Measurements from ENCODE around the gene EIF4G1. TPM values are rescaled to one million over a fixed set of nuclear protein-coding genes. Genes with fewer than 3 reads are reported as not detected.

EIF4G1 gene
- total RNA-seq, 1 experiment from 2014 or later = 496 TPM

GRCh38 chr3:184352897-184353545, 38.6 kb downstream of the EIF4G1 start:
- intact Hi-C loops (cut with micrococcal nuclease) = no loop called here
- TF ChIP-seq CEBPB (IDR thresholded peaks at IDR 0.05; ENCODE audit: low read depth) (no peak), RAD21 (IDR thresholded peaks at IDR 0.05; ENCODE audit: low read depth) (no peak)
- TF ChIP-seq, protein P1, sequence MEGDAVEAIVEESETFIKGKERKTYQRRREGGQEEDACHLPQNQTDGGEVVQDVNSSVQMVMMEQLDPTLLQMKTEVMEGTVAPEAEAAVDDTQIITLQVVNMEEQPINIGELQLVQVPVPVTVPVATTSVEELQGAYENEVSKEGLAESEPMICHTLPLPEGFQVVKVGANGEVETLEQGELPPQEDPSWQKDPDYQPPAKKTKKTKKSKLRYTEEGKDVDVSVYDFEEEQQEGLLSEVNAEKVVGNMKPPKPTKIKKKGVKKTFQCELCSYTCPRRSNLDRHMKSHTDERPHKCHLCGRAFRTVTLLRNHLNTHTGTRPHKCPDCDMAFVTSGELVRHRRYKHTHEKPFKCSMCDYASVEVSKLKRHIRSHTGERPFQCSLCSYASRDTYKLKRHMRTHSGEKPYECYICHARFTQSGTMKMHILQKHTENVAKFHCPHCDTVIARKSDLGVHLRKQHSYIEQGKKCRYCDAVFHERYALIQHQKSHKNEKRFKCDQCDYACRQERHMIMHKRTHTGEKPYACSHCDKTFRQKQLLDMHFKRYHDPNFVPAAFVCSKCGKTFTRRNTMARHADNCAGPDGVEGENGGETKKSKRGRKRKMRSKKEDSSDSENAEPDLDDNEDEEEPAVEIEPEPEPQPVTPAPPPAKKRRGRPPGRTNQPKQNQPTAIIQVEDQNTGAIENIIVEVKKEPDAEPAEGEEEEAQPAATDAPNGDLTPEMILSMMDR (IDR thresholded peaks at IDR 0.05 in 2 of 3, conservative IDR thresholded peaks at IDR 0.05 in 1 of 3; ENCODE audit: borderline replicate concordance in 1 of 3, insufficient read depth in 1 of 3, low read depth in 2 of 3, low read length in 2 of 3) = no peak
- ChIA-PET RAD21 (ENCODE audit: low non-redundant PET in 1 of 2, low total read pairs in 2 of 2, uncharacterized antibody in 2 of 2, unreplicated experiment in 2 of 2) (no interaction called here), CTCF (no interaction called here), POLR2A (no interaction called here)
- H3K4me1 ChIP-seq (ENCODE audit: control insufficient read depth in 1 of 2, insufficient read depth in 2 of 2, low read length in 2 of 2) = peaks cover 0 to 3% of the 10 kb centered on the region in 2 experiments; a peak in 1 of 4 replicates
- no peak overlapping the region for H3K4me3 ChIP-seq (replicated peaks in 1 of 2; ENCODE audit: low read depth in 1 of 2, low read length in 2 of 2)
- ATAC-seq (no peak), DNase-seq (ENCODE audit: low read depth, low spot score) (no peak)
- H3K9ac ChIP-seq (ENCODE audit: low read length) = no peak overlapping the region
- H3K4me2 ChIP-seq (ENCODE audit: low read length) = no peak overlapping the region
- H2AFZ ChIP-seq (ENCODE audit: low read depth, low read length, poor library complexity, severe bottlenecking) = no peak overlapping the region
- no peaks in the 10 kb centered on the region for H3K9me3 ChIP-seq (ENCODE audit: control insufficient read depth in 1 of 2, insufficient read depth in 1 of 2, low read depth in 1 of 2, low read length in 2 of 2)
- H4K20me1 ChIP-seq (ENCODE audit: insufficient read depth) = no peaks in the 10 kb centered on the region
- no peaks in the 10 kb centered on the region for H3K79me2 ChIP-seq (ENCODE audit: insufficient read depth, low read length)
- peaks cover 21 to 24% of the 10 kb centered on the region in 2 experiments; a peak in 3 of 4 replicates for H3K36me3 ChIP-seq (ENCODE audit: control insufficient read depth in 1 of 2, insufficient read depth in 2 of 2, low read length in 2 of 2)
- no peaks in the 10 kb centered on the region for H3K9me2 ChIP-seq (ENCODE audit: insufficient read depth)
- BruUV-seq (replicated peaks) = no TSS peak
- no peak overlapping the region for H3K27ac ChIP-seq (ENCODE audit: low read depth, low read length)
- no peaks in the 10 kb centered on the region for H3K27me3 ChIP-seq (ENCODE audit: insufficient read depth, low read length)

DNA sequence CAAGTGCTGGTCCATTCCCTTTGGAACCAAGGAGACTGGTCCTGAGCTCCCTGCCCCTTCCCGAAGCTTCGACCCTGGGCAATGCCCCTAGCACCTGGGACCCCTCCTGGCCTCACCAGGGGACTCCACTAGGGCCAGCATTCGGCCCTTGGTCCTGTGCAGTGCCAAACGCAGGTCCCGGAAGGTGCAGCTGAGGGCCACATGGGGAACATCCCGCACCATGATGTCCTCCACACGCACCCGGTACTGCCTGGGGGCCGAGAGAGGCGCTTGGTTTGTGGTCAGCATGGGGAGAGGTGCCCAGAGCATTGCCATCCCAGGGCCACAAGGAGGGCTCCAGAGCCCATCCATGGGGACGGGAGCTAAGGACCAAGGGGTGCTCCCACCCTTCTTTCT, 39.1 kb downstream of the EIF4G1 start:
- peaks cover 0 to 3% of the 10 kb centered on the region in 2 experiments; a peak in 1 of 4 replicates for H3K4me1 ChIP-seq (ENCODE audit: control insufficient read depth in 1 of 2, insufficient read depth in 2 of 2, low read length in 2 of 2)
- intact Hi-C loops (cut with micrococcal nuclease) = no loop called here
- no peak overlapping the region for H3K27ac ChIP-seq (ENCODE audit: low read depth, low read length)
- H3K4me2 ChIP-seq (ENCODE audit: low read length) = no peak overlapping the region
- no peak for DNase-seq (ENCODE audit: low read depth, low spot score)
- no TSS peak for BruUV-seq (replicated peaks)
- ATAC-seq = no peak
- ChIA-PET POLR2A (no interaction called here), RAD21 (ENCODE audit: low non-redundant PET in 1 of 2, low total read pairs in 2 of 2, uncharacterized antibody in 2 of 2, unreplicated experiment in 2 of 2) (no interaction called here), CTCF (interaction anchor here (1.0 kb wide), 1 partner anchor 18 kb away, joined by 4 read pairs; no protein-coding TSS in a partner anchor)
- peaks cover 24% of the 10 kb centered on the region in 2 experiments; a peak in 3 of 4 replicates for H3K36me3 ChIP-seq (ENCODE audit: control insufficient read depth in 1 of 2, insufficient read depth in 2 of 2, low read length in 2 of 2)
- H3K9me2 ChIP-seq (ENCODE audit: insufficient read depth) = no peaks in the 10 kb centered on the region
- no peak overlapping the region for H3K4me3 ChIP-seq (replicated peaks in 1 of 2; ENCODE audit: low read depth in 1 of 2, low read length in 2 of 2)
- no peak overlapping the region for H3K9ac ChIP-seq (ENCODE audit: low read length)
- H3K79me2 ChIP-seq (ENCODE audit: insufficient read depth, low read length) = no peaks in the 10 kb centered on the region
- no peaks in the 10 kb centered on the region for H3K9me3 ChIP-seq (ENCODE audit: control insufficient read depth in 1 of 2, insufficient read depth in 1 of 2, low read depth in 1 of 2, low read length in 2 of 2)
- H4K20me1 ChIP-seq (ENCODE audit: insufficient read depth) = no peaks in the 10 kb centered on the region
- H2AFZ ChIP-seq (ENCODE audit: low read depth, low read length, poor library complexity, severe bottlenecking) = no peak overlapping the region
- H3K27me3 ChIP-seq (ENCODE audit: insufficient read depth, low read length) = no peaks in the 10 kb centered on the region
- TF ChIP-seq SIN3A (IDR thresholded peaks at IDR 0.05; ENCODE audit: low read depth) (no peak), ELF1 (IDR thresholded peaks at IDR 0.05; ENCODE audit: borderline replicate concordance, low read depth) (no peak), SRF (IDR thresholded peaks at IDR 0.05; ENCODE audit: low read depth) (no peak), EZH2 (IDR thresholded peaks at IDR 0.05) (no peak), ZFX (IDR thresholded peaks at IDR 0.05) (no peak), EZH2phosphoT487 (IDR thresholded peaks at IDR 0.05; ENCODE audit: borderline replicate concordance) (no peak), CEBPB (IDR thresholded peaks at IDR 0.05; ENCODE audit: low read depth) (no peak), RAD21 (IDR thresholded peaks at IDR 0.05; ENCODE audit: low read depth) (no peak), ATF3 (IDR thresholded peaks at IDR 0.05) (no peak), SP1 (IDR thresholded peaks at IDR 0.05; ENCODE audit: low read depth) (no peak), EGR1 (IDR thresholded peaks at IDR 0.05; ENCODE audit: low read depth) (no peak), ZNF274 (IDR thresholded peaks at IDR 0.05; ENCODE audit: low read depth, low read length) (no peak), POLR2AphosphoS5 (IDR thresholded peaks at IDR 0.05; ENCODE audit: low read depth, low read length) (no peak), YY1 (IDR thresholded peaks at IDR 0.05; ENCODE audit: extremely low read depth, insufficient replicate concordance, low read depth, low read length) (no peak)
- TF ChIP-seq, protein P2, sequence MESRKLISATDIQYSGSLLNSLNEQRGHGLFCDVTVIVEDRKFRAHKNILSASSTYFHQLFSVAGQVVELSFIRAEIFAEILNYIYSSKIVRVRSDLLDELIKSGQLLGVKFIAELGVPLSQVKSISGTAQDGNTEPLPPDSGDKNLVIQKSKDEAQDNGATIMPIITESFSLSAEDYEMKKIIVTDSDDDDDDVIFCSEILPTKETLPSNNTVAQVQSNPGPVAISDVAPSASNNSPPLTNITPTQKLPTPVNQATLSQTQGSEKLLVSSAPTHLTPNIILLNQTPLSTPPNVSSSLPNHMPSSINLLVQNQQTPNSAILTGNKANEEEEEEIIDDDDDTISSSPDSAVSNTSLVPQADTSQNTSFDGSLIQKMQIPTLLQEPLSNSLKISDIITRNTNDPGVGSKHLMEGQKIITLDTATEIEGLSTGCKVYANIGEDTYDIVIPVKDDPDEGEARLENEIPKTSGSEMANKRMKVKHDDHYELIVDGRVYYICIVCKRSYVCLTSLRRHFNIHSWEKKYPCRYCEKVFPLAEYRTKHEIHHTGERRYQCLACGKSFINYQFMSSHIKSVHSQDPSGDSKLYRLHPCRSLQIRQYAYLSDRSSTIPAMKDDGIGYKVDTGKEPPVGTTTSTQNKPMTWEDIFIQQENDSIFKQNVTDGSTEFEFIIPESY (IDR thresholded peaks at IDR 0.05; ENCODE audit: extremely low read depth, insufficient replicate concordance, low read length) = no peak
- TF ChIP-seq, protein P3, sequence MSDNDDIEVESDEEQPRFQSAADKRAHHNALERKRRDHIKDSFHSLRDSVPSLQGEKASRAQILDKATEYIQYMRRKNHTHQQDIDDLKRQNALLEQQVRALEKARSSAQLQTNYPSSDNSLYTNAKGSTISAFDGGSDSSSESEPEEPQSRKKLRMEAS (IDR thresholded peaks at IDR 0.05) = no peak

Data from HCT116 (cell line).